ENCODE measurements around the gene PNMA6F.
"Not testable (repeated sequence)": the region's sequence is repeated elsewhere in the genome, so short reads cannot be mapped to it uniquely, and the experiment has no call there.

- not testable (repeated sequence) for TF ChIP-seq CTCF, POLR2A (IDR thresholded peaks at IDR 0.05)
These were observed 45.5 kb downstream of the PNMA6F start for GRCh38 chrX:153276049-153276448.

All from heart left ventricle (tissue), 13 donors.